GM19395 (cell line): ENCODE data around the gene SHISA7.

ENCODE experiments used
- ATAC-seq: cut with Tn5 transposase; IDR thresholded peaks from one replicate; pipeline ENCODE4 v1.9.1; 2021; ENCODE audit warnings: mild to moderate bottlenecking, moderate library complexity; ENCODE audit not compliant: unreplicated experiment

The SHISA7 gene

GRCh38 chr19:55443045-55443823 lies at the start of gene SHISA7:
Gene SHISA7, minus strand, starts transcription at chr19:55443300. Its CDS starts 437 bp downstream, at chr19:55442863.
- no peak for ATAC-seq

GRCh38 chr19:55492362-55492944 lies 49.4 kb upstream of the SHISA7 start:
- ATAC-seq, result no peak

DNA sequence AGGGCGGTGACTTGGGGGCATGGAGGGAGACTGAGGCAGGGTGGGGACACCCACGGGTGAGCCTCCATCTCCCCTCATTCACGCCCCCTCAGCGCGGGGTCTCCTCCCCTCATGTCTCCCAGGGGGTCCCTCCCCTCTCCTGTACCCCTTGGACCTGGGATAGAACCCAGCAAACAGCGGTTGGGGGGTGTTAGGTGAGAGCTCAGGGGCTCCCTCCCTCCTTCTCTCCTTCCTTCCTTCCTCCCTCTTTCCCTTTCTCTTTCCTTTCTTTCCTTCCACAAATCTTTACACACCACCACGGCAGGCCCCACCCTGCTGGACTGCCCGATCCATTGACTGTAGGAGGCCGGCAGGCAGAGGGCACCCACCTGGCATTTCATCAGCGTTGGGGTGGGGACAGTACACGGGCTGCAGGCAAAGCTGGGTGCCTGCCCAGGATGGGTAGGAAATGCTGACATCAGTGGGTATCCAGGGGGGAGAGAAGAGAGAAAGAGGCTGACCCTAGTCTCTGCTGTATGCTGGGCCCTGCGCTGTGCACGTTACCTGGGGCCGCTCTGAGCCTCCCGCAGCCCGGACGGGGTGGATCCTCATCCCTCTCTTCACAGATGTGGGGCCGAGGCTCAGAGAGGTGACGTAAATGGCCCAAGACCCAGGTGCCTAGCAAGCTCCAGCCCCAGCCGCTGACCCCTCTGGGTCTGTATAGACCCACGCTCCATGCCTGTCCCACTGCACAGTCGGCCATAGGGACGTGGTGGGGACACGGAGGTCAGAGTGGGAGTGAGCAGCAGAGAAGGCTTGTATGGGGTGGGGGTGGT lies 48.7 kb upstream of the SHISA7 start:
- no peak for ATAC-seq

DNA sequence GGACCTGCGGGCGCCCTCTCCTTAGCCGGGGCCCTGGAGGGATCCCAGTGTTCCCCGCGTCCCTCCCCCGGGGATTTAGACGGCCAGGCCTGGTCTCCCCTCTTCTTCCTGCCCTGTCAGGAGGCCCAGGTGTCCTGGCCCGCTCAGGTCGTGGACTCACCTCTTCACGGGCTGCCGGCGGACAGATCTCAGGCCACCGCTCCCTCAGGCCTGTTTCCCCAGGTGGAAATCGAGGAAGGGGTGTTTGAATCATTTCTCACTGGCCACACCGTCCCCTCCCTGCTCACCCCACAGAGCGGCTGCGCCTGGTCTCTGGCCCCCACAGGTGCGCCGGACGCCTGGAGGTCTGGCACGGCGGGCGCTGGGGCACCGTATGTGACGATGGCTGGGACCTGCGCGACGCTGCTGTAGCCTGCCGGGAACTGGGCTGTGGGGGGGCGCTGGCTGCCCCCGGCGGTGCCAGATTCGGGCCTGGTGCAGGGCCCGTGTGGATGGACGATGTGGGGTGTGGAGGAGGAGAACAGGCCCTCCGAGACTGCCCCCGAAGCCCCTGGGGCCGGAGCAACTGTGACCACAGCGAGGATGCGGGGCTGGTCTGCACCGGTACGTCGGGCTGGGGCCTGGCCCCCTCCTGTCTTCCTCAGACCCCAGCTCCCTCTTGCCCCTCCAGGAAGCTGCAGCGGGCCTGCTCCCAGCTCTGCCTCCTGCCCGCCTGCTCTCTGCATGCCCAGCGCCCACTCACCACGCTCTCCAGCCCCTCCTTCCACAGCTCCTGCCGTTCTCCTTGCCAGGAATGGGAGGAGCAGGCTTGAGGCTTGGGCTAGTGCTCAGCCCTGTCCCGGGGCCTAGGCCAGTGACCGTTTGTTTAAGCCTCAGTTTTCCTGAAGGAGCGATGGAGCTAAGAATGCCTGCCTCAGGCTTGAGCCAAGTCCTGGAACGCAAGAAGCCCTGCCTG lies 47.7 kb upstream of the SHISA7 start:
- no peak for ATAC-seq

- ATAC-seq, result no peak
These were observed 46.8 kb upstream of the SHISA7 start for GRCh38 chr19:55489711-55490477.

DNA sequence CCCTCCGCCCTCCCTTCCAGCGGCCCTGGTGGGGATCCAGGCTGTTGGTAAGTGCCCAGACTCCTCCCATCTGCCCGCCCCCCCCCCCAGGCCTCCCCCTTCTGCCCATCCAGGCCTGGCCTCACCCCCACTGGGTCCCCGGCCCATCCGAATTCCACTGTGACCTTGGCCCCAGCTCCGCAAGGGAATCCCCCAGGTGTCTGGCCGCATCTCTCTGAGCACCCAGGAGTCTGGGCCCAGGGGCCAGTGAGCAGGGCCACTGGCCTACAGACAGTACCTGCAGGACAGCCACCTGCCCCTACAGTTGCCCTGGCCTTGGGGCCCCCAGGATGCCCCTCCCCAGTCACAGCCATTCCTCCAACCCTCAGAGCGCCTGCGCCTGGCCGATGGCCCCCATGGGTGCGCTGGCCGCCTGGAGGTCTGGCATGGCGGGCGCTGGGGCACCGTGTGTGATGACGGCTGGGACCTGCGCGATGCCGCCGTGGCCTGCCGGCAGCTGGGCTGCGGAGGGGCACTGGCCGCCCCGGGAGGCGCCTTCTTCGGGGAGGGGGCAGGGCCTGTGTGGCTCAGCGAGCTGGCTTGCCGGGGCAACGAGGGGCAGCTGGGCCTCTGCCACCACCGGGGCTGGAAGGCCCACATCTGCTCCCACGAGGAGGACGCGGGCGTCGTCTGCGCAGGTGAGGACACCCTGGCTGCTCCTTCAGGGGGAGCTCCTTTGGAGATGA lies 46.0 kb upstream of the SHISA7 start:
- no peak for ATAC-seq

GRCh38 chr19:55487924-55488687 lies 45.0 kb upstream of the SHISA7 start, which contains the start of gene SSC5D:
Gene SSC5D, plus strand, starts transcription at chr19:55488436. Its CDS starts 154 bp downstream, at chr19:55488590.
- no peak for ATAC-seq

GRCh38 chr19:55486971-55487923 lies 44.1 kb upstream of the SHISA7 start:
- no peak for ATAC-seq

DNA sequence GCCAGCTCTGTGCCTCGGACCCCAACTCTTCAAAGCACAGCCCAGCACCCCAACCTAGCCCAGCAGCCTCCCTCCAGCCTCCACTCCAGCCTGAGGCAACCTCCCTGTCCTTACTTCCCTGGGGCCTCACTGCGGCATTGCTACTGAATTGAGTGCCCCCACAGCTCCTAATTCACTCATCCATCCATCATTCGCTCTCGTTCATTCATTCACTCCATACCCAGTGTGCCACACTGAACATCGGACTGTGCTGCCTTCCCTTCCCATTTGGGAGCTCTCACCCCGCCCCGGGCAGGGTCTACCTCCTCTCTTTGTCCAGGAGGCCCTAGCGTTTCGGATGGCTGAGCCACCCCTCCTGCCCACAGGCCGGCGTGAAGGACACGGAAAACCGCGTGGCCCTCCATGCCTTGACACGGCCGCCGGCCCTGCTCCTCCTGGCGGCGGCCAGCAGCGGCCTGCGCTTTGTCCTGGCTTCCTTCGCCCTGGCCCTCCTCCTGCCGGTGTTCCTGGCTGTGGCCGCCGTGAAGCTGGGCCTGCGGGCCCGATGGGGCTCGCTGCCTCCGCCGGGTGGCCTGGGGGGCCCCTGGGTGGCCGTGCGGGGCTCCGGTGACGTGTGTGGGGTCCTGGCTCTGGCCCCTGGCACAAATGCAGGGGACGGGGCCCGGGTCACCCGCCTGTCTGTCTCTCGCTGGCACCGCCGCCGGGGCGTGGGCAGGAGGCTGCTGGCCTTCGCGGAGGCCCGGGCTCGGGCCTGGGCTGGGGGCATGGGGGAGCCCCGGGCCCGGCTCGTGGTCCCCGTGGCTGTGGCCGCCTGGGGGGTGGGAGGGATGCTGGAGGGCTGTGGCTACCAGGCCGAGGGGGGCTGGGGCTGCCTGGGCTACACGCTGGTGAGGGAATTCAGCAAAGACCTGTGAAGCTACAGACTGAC lies 43.2 kb upstream of the SHISA7 start:
- no peak for ATAC-seq

DNA sequence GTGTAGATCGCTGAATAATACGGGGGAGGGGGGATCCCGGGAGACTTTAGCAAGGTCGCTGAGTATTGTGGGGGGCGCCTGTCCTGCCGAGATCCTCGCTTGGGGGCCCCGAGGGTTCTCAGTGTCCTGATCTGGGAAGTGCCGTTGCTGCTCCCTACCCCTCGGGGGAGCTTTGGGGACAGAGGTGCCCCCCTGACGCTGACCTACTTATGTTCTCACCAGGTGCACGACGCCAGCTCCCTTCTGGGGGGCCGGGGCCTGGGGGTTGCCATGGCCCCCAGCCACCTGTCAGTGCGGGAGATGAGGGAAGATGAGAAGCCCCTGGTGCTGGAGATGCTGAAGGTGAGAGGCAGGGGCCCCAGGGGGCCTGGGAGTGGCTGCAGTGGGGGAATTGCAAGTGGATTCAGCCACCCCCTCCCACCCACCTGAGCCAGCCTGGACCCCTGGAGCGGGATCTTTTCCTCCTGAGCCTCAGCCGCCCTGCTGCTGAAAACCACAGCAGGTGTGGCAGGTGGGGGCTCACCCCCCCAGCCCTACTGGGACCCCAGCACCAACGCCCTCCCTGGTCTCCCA lies 42.4 kb upstream of the SHISA7 start:
- ATAC-seq, result peak; percentile 17

DNA sequence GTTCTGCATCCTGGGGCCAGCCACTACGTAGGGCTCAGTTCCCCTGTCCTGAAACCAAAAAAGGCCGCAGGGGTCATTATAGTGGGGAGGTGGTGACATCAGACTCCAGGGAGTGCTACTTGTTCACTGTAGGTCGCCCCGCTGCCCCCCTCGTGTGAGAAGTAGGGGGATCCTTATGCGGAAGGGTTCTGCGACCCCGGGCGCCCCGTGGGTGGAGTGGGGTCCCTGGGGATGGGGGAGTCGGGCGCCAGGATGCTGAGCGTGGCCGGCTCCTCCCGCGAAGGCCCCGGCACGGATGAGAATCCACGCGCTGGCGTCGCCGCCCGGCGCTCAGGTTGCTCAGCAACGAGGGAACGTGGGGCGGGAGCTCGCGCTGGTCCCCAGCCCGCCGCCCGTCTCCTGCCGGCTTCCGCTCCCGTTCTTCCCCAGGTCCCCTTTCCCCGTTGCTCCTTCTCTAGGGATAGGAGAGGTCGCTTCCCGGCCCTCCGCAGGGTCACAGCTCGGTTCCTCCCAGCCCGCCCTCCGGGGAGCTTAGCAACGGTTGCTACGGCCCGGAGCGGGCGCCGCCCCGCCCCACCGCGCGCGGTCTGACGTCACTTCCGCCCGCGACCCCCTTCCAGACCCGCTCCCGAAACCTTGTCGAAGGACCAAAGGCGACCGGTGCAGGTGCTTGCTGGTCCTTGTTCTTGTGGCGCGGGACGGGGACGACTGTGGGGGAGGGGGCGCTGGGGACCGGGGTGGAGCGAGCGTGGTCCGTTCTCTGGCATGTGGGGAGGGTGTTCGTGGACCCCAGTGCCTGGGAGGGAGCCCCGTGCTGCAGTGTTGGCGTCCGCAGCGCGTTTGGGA lies 41.7 kb upstream of the SHISA7 start, which contains the start of gene NAT14:
NAT14 (plus strand) TSS at position 596 of the 846 bp plus-strand sequence. CDS start 521 bp downstream, outside the sequence.
- peak; percentile 61 for ATAC-seq

DNA sequence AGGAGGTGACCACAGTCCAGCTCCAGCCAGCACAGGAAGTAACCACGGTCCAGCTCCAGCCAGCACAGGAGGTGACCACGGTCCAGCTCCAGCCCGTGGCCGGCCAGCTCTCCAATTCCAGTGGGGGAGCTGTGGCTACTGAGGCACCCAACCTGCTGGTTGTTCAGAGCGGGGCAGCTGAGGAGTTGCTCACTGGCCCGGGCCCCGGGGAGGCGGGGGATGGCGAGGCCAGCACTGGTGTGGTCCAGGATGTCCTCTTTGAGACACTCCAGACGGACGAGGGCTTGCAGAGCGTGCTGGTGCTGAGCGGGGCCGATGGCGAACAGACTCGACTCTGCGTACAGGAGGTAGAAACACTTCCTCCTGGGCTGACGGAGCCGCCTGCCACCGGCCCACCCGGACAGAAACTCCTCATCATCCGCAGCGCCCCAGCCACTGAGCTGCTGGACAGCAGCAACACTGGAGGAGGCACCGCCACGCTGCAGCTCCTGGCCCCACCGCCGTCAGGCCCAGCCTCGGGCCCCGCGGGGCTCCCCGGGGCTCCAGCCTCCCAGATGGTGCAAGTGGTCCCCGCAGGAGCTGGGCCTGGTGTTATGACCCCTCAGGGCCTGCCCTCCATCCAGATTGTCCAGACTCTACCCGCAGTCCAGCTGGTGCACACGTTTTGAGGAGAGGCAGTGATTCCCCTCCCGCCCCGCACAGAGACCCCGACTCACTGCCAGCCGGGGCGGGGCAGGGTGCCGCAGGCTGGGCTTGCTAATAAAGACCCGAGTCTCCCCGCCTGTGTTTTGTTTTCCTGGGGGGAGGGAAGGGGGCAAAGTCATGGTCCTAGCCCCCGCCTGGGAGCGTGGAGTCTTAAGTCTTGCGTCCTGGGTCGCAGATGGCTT lies 40.8 kb upstream of the SHISA7 start:
- no peak for ATAC-seq

GRCh38 chr19:55482967-55483705 lies 40.0 kb upstream of the SHISA7 start:
- ATAC-seq, result no peak
